Activated CD4-positive, alpha-beta T cell treated with anti-CD3 and anti-CD28 coated beads, Interleukin-10, Interleukin-2, amounts not matched to agents 100 ng/mL and 50 ng/mL, durations not matched to agents 16 hours and 8 hours (primary cell): ENCODE measurements around the gene MAGED4B.
A peak's percentile ranks its signal among the peaks of the same experiment; 100 is the strongest.
"Not testable (repeated sequence)": the region's sequence is repeated elsewhere in the genome, so short reads cannot be mapped to it uniquely, and the experiment has no call there.

Experiments used
- DNase-seq: peaks from one replicate; pipeline ENCODE4 v3.0.0-alpha.2; 2020

Gene MAGED4B

GRCh38 chrX:52068666-52069640 is at the start of gene MAGED4B:
MAGED4B (minus strand) TSS chrX:52069183; CDS start chrX:52068172, 1,011 bp downstream.
- not testable (repeated sequence) for DNase-seq

- DNase-seq: no peak
Observed at GRCh38 chrX:52118262-52118661, 49.3 kb upstream of the MAGED4B start.

DNA sequence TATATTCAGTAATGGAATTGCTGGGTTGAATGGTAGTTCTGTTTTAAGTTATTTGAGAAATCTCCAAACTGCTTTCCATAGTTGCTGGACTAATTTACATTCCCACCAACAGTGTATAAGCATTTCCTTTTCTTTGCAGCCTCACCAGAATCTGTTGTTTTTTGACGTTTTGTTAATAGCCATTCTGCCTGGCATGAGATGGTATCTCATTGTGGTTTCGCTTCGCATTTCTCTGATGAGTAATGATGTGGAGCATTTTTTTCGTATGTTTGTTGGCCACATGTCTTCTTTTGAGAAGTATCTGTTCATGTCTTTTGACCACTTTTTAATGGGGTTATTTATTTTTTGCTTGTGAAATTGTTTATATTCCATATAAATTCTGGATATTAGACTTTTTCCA is 13.6 kb upstream of the MAGED4B start:
- DNase-seq: peak; percentile 23

- DNase-seq: no peak
Observed at GRCh38 chrX:52078131-52078530, 9.1 kb upstream of the MAGED4B start.

GRCh38 chrX:52042288-52042687 is 26.7 kb downstream of the MAGED4B start:
- not testable (repeated sequence) for DNase-seq

GRCh38 chrX:52034211-52034610 is 34.8 kb downstream of the MAGED4B start:
- DNase-seq: no peak

DNA sequence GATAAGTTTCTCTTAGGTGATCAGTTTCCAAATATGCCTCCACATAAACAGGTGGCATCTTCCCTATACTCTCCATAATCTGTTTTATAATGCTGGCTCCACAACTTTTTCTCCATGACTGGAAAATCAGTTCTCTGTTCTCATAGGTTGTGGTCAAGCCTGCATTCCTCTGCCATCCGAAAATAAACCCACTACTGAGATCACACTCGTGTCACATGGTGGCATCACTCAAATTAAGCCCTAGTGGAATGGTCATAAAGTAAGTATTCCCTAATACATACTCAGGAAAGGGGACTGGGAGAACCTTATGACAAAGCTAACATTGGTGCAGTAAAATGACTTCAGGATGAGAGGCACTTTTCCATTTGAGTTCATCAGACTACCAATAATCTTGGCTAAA is 37.6 kb downstream of the MAGED4B start:
- no peak for DNase-seq

DNA sequence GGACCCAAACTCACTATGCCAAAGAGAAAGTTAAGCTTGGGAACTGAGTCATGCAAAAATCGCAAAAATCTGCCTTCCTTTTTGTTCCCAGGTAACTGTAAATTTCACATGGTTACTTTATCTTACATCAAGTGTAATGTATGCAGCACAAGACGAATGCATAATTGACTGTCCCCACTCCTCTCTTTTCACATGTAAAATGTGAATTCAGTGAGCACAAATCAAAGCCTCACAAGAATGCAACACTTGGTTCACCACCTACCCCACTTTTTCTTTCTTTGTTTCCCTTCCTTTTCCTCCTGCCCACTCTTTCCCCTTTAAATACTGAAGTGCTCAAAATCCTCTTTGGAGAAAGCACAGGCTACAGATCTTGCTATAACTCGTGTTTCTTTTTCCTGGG is 53.2 kb downstream of the MAGED4B start:
- no peak for DNase-seq
